Body of pancreas (tissue), 4 donors: Measurements from ENCODE around the gene KANK3.

Source experiments
- POLR2A ChIP-seq, 3 donors: fragments of 450-650 bp; IDR thresholded peaks; one replicate each; pipeline ENCODE4 v1.6.1; 2016; ENCODE audit warnings: antibody characterized with exemption in 3 of 3, mild to moderate bottlenecking in 2 of 3
- TF ChIP-seq, protein P1 (sequence below), 7 experiments: fragments of 450-650 bp in 4 of 7; fragments of 200-600 bp in 3 of 7; sonication (generic) in 3 of 7; IDR thresholded peaks; one replicate each; pipeline ENCODE4 v1.5.1; 2016 to 2019; ENCODE audit warnings: antibody characterized with exemption in 7 of 7

DNA sequence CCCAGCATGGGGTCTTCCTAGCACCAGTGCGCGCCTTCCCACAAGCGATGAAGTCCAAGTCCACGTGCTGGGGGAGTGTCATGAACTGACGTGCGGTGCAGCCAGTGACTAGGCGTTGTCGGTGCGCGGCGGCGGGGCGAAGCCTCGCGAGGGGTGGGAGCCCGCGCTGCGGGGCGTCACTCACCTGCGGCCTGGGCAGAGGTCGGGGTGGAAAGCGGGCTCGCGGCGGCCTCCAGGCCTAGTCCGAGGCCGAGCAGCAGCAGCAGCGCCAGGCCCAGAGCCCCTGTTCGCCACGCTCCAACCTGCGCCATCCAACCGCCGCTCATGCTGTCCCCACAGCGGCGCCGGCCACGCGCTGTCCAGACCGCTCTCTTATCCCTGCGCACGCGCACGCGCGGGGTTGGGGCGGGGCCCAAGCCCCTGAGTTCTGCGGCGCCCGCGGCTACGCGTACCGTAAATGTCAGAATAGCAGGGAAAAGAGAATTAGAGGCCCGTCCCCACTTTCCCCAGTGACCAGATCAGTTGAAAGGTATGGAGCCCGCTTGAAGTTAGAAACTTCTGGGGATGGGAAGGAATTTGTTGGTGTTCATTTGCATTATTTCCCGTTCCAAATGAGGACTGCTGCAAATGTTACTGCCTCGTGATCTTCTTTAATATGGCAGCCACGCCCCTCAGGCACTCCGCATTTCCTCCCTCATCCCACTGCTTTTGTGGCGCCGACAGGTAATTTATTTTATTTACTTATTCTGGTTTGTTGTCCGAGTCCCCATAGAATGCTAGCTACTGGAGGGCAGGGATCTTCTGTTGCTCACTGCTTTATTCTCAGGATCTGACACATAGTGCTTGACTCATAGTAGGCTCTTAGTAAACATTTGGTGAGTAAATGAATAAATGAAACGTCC lies 34.8 kb downstream of the KANK3 start, which contains the start of gene CD320:
- TF ChIP-seq, protein P1, sequence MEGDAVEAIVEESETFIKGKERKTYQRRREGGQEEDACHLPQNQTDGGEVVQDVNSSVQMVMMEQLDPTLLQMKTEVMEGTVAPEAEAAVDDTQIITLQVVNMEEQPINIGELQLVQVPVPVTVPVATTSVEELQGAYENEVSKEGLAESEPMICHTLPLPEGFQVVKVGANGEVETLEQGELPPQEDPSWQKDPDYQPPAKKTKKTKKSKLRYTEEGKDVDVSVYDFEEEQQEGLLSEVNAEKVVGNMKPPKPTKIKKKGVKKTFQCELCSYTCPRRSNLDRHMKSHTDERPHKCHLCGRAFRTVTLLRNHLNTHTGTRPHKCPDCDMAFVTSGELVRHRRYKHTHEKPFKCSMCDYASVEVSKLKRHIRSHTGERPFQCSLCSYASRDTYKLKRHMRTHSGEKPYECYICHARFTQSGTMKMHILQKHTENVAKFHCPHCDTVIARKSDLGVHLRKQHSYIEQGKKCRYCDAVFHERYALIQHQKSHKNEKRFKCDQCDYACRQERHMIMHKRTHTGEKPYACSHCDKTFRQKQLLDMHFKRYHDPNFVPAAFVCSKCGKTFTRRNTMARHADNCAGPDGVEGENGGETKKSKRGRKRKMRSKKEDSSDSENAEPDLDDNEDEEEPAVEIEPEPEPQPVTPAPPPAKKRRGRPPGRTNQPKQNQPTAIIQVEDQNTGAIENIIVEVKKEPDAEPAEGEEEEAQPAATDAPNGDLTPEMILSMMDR (IDR thresholded peaks at IDR 0.05): no peak
- peak; percentile 46 to 59 (median 55) for TF ChIP-seq POLR2A (IDR thresholded peaks at IDR 0.05)
